SK-N-SH (cell line): ENCODE measurements around the gene CCDC40. TPM values are rescaled to one million over a fixed set of nuclear protein-coding genes. Genes with fewer than 3 reads are reported as not detected.

Experiments
- CTCF ChIA-PET: fragments of 300-600, 350-600 bp; formaldehyde crosslinking; extraction: SDS; loops from one replicate; lab custom pipeline; 2021; lab: Yijun Ruan, JAX
- POLR2A ChIA-PET: fragments of 350-600 bp; sonication (Branson Sonifier 250); formaldehyde crosslinking; extraction: SDS; loops from one replicate; lab custom pipeline; 2020; ENCODE audit warnings: antibody characterized with exemption, inconsistent platforms; lab: Yijun Ruan, JAX
- DNase-seq: peaks from one replicate; pipeline ENCODE4 v3.0.0; 2012
- H2AFZ ChIP-seq: fragments of 200-600 bp; sonication (generic); 2 replicates; pipeline ENCODE4 v1.8.1; 2016; ENCODE audit warnings: antibody characterized with exemption, mild to moderate bottlenecking, low read depth
- H3F3A ChIP-seq: fragments of 200-600 bp; sonication (generic); replicated peaks from 2 replicates; pipeline ENCODE3; 2016; ENCODE audit warnings: antibody characterized with exemption, mild to moderate bottlenecking; ENCODE audit not compliant: insufficient read depth
- H3K27ac ChIP-seq, 2 experiments: fragments of 200-500 bp in 1 of 2; fragments of 200-600 bp in 1 of 2; sonication (Bioruptor generic) in 1 of 2; sonication (generic), shearing (Covaris generic) in 1 of 2; 2 replicates each; pipeline versions ENCODE4 v1.5.1 to v1.6.1; 2014 to 2016; ENCODE audit warnings: low read depth in 2 of 2, inconsistent platforms in 1 of 2, low read length in 1 of 2, mild to moderate bottlenecking in 1 of 2, mixed read lengths in 1 of 2
- H3K27me3 ChIP-seq: fragments of 200-600 bp; sonication (generic), shearing (Covaris generic); 2 replicates; pipeline ENCODE4 v1.6.1; 2016; ENCODE audit warnings: mixed run types; ENCODE audit not compliant: insufficient read depth
- H3K36me3 ChIP-seq, 2 experiments: fragments of 200-500 bp in 1 of 2; fragments of 200-600 bp in 1 of 2; sonication (Bioruptor generic) in 1 of 2; sonication (generic) in 1 of 2; replicated peaks in 1 of 2; 2 replicates each; pipeline versions ENCODE3 to v1.5.1; 2014 to 2016; ENCODE audit warnings: low read length in 1 of 2, mild to moderate bottlenecking in 1 of 2; ENCODE audit not compliant: insufficient read depth in 2 of 2, control insufficient read depth in 1 of 2
- H3K4me1 ChIP-seq, 2 experiments: fragments of 200-500 bp in 1 of 2; fragments of 200-600 bp in 1 of 2; sonication (Bioruptor generic) in 1 of 2; sonication (generic), shearing (Covaris generic) in 1 of 2; 2 replicates each; pipeline versions ENCODE4 v1.5.1 to v1.6.1; 2014 to 2016; ENCODE audit warnings: low read depth in 1 of 2, low read length in 1 of 2, mixed run types in 1 of 2; ENCODE audit not compliant: insufficient read depth in 2 of 2, control insufficient read depth in 1 of 2
- H3K4me2 ChIP-seq: fragments of 200-600 bp; sonication (generic), shearing (Covaris generic); 2 replicates; pipeline ENCODE4 v1.6.1; 2017; ENCODE audit warnings: mixed run types
- H3K4me3 ChIP-seq, 2 experiments: fragments of 200-500 bp in 1 of 2; fragments of 200-600 bp in 1 of 2; sonication (Bioruptor generic) in 1 of 2; sonication (generic), shearing (Covaris generic) in 1 of 2; 2 replicates each; pipeline versions ENCODE4 v1.5.1 to v1.8.1; 2014 to 2016; ENCODE audit warnings: low read depth in 2 of 2, inconsistent platforms in 1 of 2, low read length in 1 of 2, mild to moderate bottlenecking in 1 of 2, mixed read lengths in 1 of 2, moderate library complexity in 1 of 2
- H3K79me2 ChIP-seq: fragments of 200-600 bp; sonication (generic); 2 replicates; pipeline ENCODE4 v1.8.1; 2017; ENCODE audit warnings: mild to moderate bottlenecking; ENCODE audit not compliant: insufficient read depth
- H3K9ac ChIP-seq: fragments of 200-600 bp; sonication (generic); 2 replicates; pipeline ENCODE4 v1.6.1; 2017; ENCODE audit warnings: mixed run types
- H3K9me2 ChIP-seq: fragments of 200-600 bp; sonication (generic); 2 replicates; pipeline ENCODE4 v1.6.1; 2017; ENCODE audit warnings: mixed run types
- H3K9me3 ChIP-seq: fragments of 200-600 bp; sonication (generic); 2 replicates; pipeline ENCODE4 v1.6.1; 2017; ENCODE audit warnings: mixed run types, mild to moderate bottlenecking, moderate library complexity
- H4K20me1 ChIP-seq: fragments of 200-600 bp; sonication (generic); 2 replicates; pipeline ENCODE4 v1.6.1; 2017; ENCODE audit warnings: mild to moderate bottlenecking, mixed run types; ENCODE audit not compliant: insufficient read depth
- CHD2 ChIP-seq: fragments of 150-350 bp; IDR thresholded peaks from 2 replicates; pipeline ENCODE4 v1.6.1; 2018; ENCODE audit warnings: low read length; ENCODE audit not compliant: partially characterized antibody
- FOSL2 ChIP-seq: IDR thresholded peaks from 2 replicates; pipeline ENCODE4 v1.4.0; 2012; ENCODE audit warnings: low read depth, mild to moderate bottlenecking, moderate library complexity, borderline replicate concordance
- FOXJ3 ChIP-seq: sonication (generic); formaldehyde crosslinking; IDR thresholded peaks from 2 replicates; pipeline ENCODE4 v1.5.1; 2020; ENCODE audit warnings: mild to moderate bottlenecking, missing genetic modification reagents
- GATA2 ChIP-seq: sonication (generic); formaldehyde crosslinking; IDR thresholded peaks from 2 replicates; pipeline ENCODE4 v1.5.0; 2020; ENCODE audit warnings: mild to moderate bottlenecking, missing genetic modification reagents
- JUND ChIP-seq: IDR thresholded peaks from 2 replicates; pipeline ENCODE4 v1.4.0; 2012
- MAX ChIP-seq: IDR thresholded peaks from 2 replicates; pipeline ENCODE4 v1.4.0; 2012; ENCODE audit warnings: low read depth
- MXI1 ChIP-seq: IDR thresholded peaks from 2 replicates; pipeline ENCODE4 v1.6.1; 2012; ENCODE audit warnings: mild to moderate bottlenecking, low read depth, low read length, improper control_type of control experiment
- RCOR1 ChIP-seq: fragments of 150-350 bp; IDR thresholded peaks from 2 replicates; pipeline ENCODE4 v1.6.1; 2017; ENCODE audit warnings: antibody characterized with exemption, low read length
- RFX5 ChIP-seq: IDR thresholded peaks from 2 replicates; pipeline ENCODE4 v1.6.1; 2012; ENCODE audit warnings: mild to moderate bottlenecking, improper control_type of control experiment, low read length
- RXRA ChIP-seq: IDR thresholded peaks from 2 replicates; pipeline ENCODE4 v1.4.0; 2012; ENCODE audit warnings: low read depth, mild to moderate bottlenecking, borderline replicate concordance
- YY1 ChIP-seq: IDR thresholded peaks from 2 replicates; pipeline ENCODE4 v1.4.0; 2012; ENCODE audit warnings: low read depth, mild to moderate bottlenecking
- ZBTB33 ChIP-seq: IDR thresholded peaks from 2 replicates; pipeline ENCODE4 v1.4.0; 2012; ENCODE audit warnings: low read depth, borderline replicate concordance
- WGBS: methylation state at CpG from one replicate; pipeline ENCODE4 v1.1.6; 2017; ENCODE audit warnings: low lambda C conversion rate; 5-methylcytosine and 5-hydroxymethylcytosine counted together
- polyA plus RNA-seq, 3 experiments: library from polyadenylated mRNA; depleted of rRNA; stranded (reverse); fragments of >200 nt; gene quantifications; 2 replicates each; pipeline ENCODE4 v1.2.3, GENCODE V29; 2012
- TF ChIP-seq, protein P1 (sequence below): fragments of 200-600 bp; sonication (generic); IDR thresholded peaks from 2 replicates; pipeline ENCODE4 v1.6.1; 2017; ENCODE audit warnings: antibody characterized with exemption, mild to moderate bottlenecking, moderate library complexity
- TF ChIP-seq, protein P2 (sequence below): IDR thresholded peaks from 2 replicates; pipeline ENCODE4 v1.6.1; 2012; ENCODE audit warnings: mild to moderate bottlenecking, low read depth, low read length, moderate library complexity
- TF ChIP-seq, protein P3 (sequence below): fragments of 150-350 bp; IDR thresholded peaks from 2 replicates; pipeline ENCODE4 v1.6.1; 2016; ENCODE audit warnings: mild to moderate bottlenecking, low read depth, low read length

The CCDC40 gene
- polyA plus RNA-seq, 1 of the 3 experiments (the other 2 are of a cell fraction): 17.3 TPM

GRCh38 chr17:80118601-80119270 is 82.3 kb downstream of the CCDC40 start (continued):
- TF ChIP-seq, protein P1, sequence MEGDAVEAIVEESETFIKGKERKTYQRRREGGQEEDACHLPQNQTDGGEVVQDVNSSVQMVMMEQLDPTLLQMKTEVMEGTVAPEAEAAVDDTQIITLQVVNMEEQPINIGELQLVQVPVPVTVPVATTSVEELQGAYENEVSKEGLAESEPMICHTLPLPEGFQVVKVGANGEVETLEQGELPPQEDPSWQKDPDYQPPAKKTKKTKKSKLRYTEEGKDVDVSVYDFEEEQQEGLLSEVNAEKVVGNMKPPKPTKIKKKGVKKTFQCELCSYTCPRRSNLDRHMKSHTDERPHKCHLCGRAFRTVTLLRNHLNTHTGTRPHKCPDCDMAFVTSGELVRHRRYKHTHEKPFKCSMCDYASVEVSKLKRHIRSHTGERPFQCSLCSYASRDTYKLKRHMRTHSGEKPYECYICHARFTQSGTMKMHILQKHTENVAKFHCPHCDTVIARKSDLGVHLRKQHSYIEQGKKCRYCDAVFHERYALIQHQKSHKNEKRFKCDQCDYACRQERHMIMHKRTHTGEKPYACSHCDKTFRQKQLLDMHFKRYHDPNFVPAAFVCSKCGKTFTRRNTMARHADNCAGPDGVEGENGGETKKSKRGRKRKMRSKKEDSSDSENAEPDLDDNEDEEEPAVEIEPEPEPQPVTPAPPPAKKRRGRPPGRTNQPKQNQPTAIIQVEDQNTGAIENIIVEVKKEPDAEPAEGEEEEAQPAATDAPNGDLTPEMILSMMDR: no peak
- TF ChIP-seq MXI1: no peak
- TF ChIP-seq RCOR1: no peak
- no peak for TF ChIP-seq FOXJ3 (CRISPR knock-in tag)
- no peak for TF ChIP-seq RXRA
- TF ChIP-seq FOSL2: no peak
- no peak for TF ChIP-seq RFX5
- TF ChIP-seq, all 33 proteins: peak for 0

GRCh38 chr17:80119271-80119791 is 82.9 kb downstream of the CCDC40 start:
- ChIA-PET POLR2A (interaction anchor here (0.9 to 1.1 kb wide), 2 partner anchors 18 to 26 kb away, joined by 3 to 5 read pairs; partner anchors contain the start of gene GAA), CTCF (interaction anchor here (1.3 to 5.8 kb wide), 2 partner anchors 18 to 107 kb away, joined by 3 to 37 read pairs; partner anchors contain the start of gene GAA)
- Histone ChIP-seq H3K9me2 (no peaks in the 10 kb centered on the region), H3K36me3 (peaks cover 0 to 5% of the 10 kb centered on the region in 2 experiments), H3K4me3 (no peak overlapping the region)
- TF ChIP-seq, protein P2, sequence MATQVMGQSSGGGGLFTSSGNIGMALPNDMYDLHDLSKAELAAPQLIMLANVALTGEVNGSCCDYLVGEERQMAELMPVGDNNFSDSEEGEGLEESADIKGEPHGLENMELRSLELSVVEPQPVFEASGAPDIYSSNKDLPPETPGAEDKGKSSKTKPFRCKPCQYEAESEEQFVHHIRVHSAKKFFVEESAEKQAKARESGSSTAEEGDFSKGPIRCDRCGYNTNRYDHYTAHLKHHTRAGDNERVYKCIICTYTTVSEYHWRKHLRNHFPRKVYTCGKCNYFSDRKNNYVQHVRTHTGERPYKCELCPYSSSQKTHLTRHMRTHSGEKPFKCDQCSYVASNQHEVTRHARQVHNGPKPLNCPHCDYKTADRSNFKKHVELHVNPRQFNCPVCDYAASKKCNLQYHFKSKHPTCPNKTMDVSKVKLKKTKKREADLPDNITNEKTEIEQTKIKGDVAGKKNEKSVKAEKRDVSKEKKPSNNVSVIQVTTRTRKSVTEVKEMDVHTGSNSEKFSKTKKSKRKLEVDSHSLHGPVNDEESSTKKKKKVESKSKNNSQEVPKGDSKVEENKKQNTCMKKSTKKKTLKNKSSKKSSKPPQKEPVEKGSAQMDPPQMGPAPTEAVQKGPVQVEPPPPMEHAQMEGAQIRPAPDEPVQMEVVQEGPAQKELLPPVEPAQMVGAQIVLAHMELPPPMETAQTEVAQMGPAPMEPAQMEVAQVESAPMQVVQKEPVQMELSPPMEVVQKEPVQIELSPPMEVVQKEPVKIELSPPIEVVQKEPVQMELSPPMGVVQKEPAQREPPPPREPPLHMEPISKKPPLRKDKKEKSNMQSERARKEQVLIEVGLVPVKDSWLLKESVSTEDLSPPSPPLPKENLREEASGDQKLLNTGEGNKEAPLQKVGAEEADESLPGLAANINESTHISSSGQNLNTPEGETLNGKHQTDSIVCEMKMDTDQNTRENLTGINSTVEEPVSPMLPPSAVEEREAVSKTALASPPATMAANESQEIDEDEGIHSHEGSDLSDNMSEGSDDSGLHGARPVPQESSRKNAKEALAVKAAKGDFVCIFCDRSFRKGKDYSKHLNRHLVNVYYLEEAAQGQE: no peak
- no peak for TF ChIP-seq YY1
- TF ChIP-seq, protein P3, sequence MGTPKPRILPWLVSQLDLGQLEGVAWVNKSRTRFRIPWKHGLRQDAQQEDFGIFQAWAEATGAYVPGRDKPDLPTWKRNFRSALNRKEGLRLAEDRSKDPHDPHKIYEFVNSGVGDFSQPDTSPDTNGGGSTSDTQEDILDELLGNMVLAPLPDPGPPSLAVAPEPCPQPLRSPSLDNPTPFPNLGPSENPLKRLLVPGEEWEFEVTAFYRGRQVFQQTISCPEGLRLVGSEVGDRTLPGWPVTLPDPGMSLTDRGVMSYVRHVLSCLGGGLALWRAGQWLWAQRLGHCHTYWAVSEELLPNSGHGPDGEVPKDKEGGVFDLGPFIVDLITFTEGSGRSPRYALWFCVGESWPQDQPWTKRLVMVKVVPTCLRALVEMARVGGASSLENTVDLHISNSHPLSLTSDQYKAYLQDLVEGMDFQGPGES: no peak
- TF ChIP-seq MAX: no peak
- TF ChIP-seq ZBTB33: no peak
- no peak for TF ChIP-seq JUND
- no peak for TF ChIP-seq GATA2 (CRISPR knock-in tag)
- TF ChIP-seq CHD2: no peak
- TF ChIP-seq FOXJ3 (CRISPR knock-in tag): no peak
- TF ChIP-seq, all 33 proteins: peak for 0
- Histone ChIP-seq H3K79me2 (no peaks in the 10 kb centered on the region), H3K4me1 (no peaks in the 10 kb centered on the region), H3K9ac (no peak overlapping the region), H3K27me3 (no peaks in the 10 kb centered on the region), H4K20me1 (no peaks in the 10 kb centered on the region), H3F3A (no peaks in the 10 kb centered on the region), H3K27ac (no peak overlapping the region), H2AFZ (no peak overlapping the region), H3K4me2 (no peak overlapping the region), H3K9me3 (no peaks in the 10 kb centered on the region)
- WGBS: 91% methylated on average over 22 of the region's 24 CpGs
- peak; percentile 44 for DNase-seq
